GM12878 (cell line): ENCODE measurements around the gene LOXL3. TPM values are rescaled to one million over a fixed set of nuclear protein-coding genes. Genes with fewer than 3 reads are reported as not detected.

ENCODE experiments used
- ATAC-seq: fragments of 200-7000 bp; cut with Tn5 transposase; 3 replicates; pipeline ENCODE4 v1.9.1; 2020; ENCODE audit warnings: mild to moderate bottlenecking, moderate library complexity
- BruUV-seq: library from RNA; stranded (reverse); fragments of 400-500 nt; replicated peaks from 2 replicates; lab custom pipeline; 2021; lab: Mats Ljungman, UMichigan
- CTCF ChIA-PET: fragments of 300-600 bp; sonication (Branson Sonifier 250); formaldehyde crosslinking; extraction: SDS; loops from one replicate; lab custom pipeline; 2021; ENCODE audit warnings: inconsistent platforms; lab: Yijun Ruan, JAX
- POLR2A ChIA-PET: fragments of 350-600 bp; formaldehyde crosslinking; extraction: SDS; loops from one replicate; lab custom pipeline; 2021; ENCODE audit warnings: inconsistent platforms; lab: Charles Lee
- RAD21 ChIA-PET: fragments of 300-600 bp; sonication (Branson Sonifier 250); formaldehyde crosslinking; loops from one replicate; lab custom pipeline; 2023; ENCODE audit warnings: antibody characterized with exemption; ENCODE audit not compliant: unreplicated experiment; lab: Charles Lee
- SMC1A ChIA-PET: fragments of 300-600 bp; sonication (Branson Sonifier 250); formaldehyde crosslinking; loops from one replicate; lab custom pipeline; 2023; ENCODE audit not compliant: unreplicated experiment, uncharacterized antibody; lab: Charles Lee
- DNase-seq: peaks from one replicate; pipeline ENCODE4 v3.0.0-alpha.2; 2011; ENCODE audit warnings: low read depth, low spot score
- FAIRE-seq: peaks from 3 replicates; lab custom pipeline; 2011; peaks lifted over from hg19 to GRCh38; lab: Jason Lieb, UNC
- H2AFZ ChIP-seq: 2 replicates; pipeline ENCODE4 v1.6.0; 2011; ENCODE audit warnings: low read depth, low read length, control low read depth; ENCODE audit not compliant: control insufficient read depth
- H3K27ac ChIP-seq: 2 replicates; pipeline ENCODE4 v1.5.1; 2011; ENCODE audit warnings: control low read depth; ENCODE audit not compliant: control insufficient read depth, insufficient read depth
- H3K27me3 ChIP-seq, 2 experiments: replicated peaks in 1 of 2; 2 replicates each; pipeline versions ENCODE4 v1.6.0 to v1.6.1; 2011; ENCODE audit warnings: low read length in 1 of 2; ENCODE audit not compliant: control insufficient read depth in 2 of 2, insufficient read depth in 2 of 2
- H3K36me3 ChIP-seq, 2 experiments: 2 replicates each; pipeline ENCODE4 v1.5.1; 2011; ENCODE audit warnings: low read length in 1 of 2; ENCODE audit not compliant: control insufficient read depth in 2 of 2, insufficient read depth in 2 of 2
- H3K4me1 ChIP-seq: 2 replicates; pipeline ENCODE4 v1.6.1; 2011; ENCODE audit warnings: mild to moderate bottlenecking, low read length, moderate library complexity, mixed read lengths; ENCODE audit not compliant: control insufficient read depth, insufficient read depth
- H3K4me2 ChIP-seq: 2 replicates; pipeline ENCODE4 v1.6.0; 2011; ENCODE audit warnings: control low read depth; ENCODE audit not compliant: control insufficient read depth, insufficient read depth
- H3K4me3 ChIP-seq: fragments of 200-600 bp; sonication (generic); 2 replicates; pipeline ENCODE4 v1.5.1; 2016
- H3K79me2 ChIP-seq: 2 replicates; pipeline ENCODE4 v1.6.0; 2011; ENCODE audit warnings: low read length; ENCODE audit not compliant: control insufficient read depth, insufficient read depth
- H3K9ac ChIP-seq: 2 replicates; pipeline ENCODE4 v1.8.0; 2011; ENCODE audit warnings: low read length, control low read depth, mixed read lengths; ENCODE audit not compliant: control insufficient read depth, insufficient read depth
- H3K9me3 ChIP-seq: replicated peaks from 3 replicates; pipeline ENCODE4 v1.5.1; 2011; ENCODE audit warnings: mild to moderate bottlenecking, low read length; ENCODE audit not compliant: control insufficient read depth, insufficient read depth
- H4K20me1 ChIP-seq: 2 replicates; pipeline ENCODE4 v1.6.0; 2011; ENCODE audit not compliant: control insufficient read depth, insufficient read depth
- CBX5 ChIP-seq: sonication (generic); IDR thresholded peaks from 2 replicates; pipeline ENCODE4 v1.6.1; 2016; ENCODE audit warnings: low read depth, moderate library complexity, mild to moderate bottlenecking, inconsistent platforms
- CREM ChIP-seq: IDR thresholded peaks from 2 replicates; pipeline ENCODE4 v1.6.1; 2014; ENCODE audit warnings: antibody characterized with exemption, low read depth
- DPF2 ChIP-seq: fragments of 450-650 bp; IDR thresholded peaks from 2 replicates; pipeline ENCODE4 v1.6.1; 2017; ENCODE audit warnings: mild to moderate bottlenecking
- HDAC6 ChIP-seq: fragments of 200-600 bp; sonication (generic); IDR thresholded peaks from one replicate; pipeline ENCODE4 v1.8.0; 2017; ENCODE audit warnings: antibody characterized with exemption; ENCODE audit not compliant: unreplicated experiment
- IRF3 ChIP-seq: fragments of 450-650 bp; IDR thresholded peaks from 2 replicates; pipeline ENCODE4 v1.6.1; 2014; ENCODE audit warnings: mild to moderate bottlenecking
- LARP7 ChIP-seq: fragments of 450-650 bp; IDR thresholded peaks from 2 replicates; pipeline ENCODE4 v1.6.1; 2017; ENCODE audit warnings: mild to moderate bottlenecking
- MEF2A ChIP-seq: IDR thresholded peaks from 2 replicates; pipeline ENCODE4 v1.6.1; 2011; ENCODE audit warnings: low read depth, mild to moderate bottlenecking, low read length, moderate library complexity; ENCODE audit not compliant: insufficient read depth
- MTA3 ChIP-seq: IDR thresholded peaks from 2 replicates; pipeline ENCODE4 v1.6.1; 2012; ENCODE audit warnings: low read length, inconsistent platforms, borderline replicate concordance
- PAX8 ChIP-seq: fragments of 450-650 bp; IDR thresholded peaks from 2 replicates; pipeline ENCODE4 v1.6.1; 2017; ENCODE audit warnings: mild to moderate bottlenecking, moderate library complexity
- SKIL ChIP-seq: fragments of 450-650 bp; IDR thresholded peaks from 2 replicates; pipeline ENCODE4 v1.6.1; 2017; ENCODE audit warnings: mild to moderate bottlenecking, low read depth, inconsistent platforms; ENCODE audit not compliant: poor library complexity, severe bottlenecking
- SPI1 ChIP-seq: IDR thresholded peaks from 2 replicates; pipeline ENCODE4 v1.6.1; 2011; ENCODE audit warnings: low read depth, mild to moderate bottlenecking, low read length, moderate library complexity, borderline replicate concordance; ENCODE audit not compliant: insufficient read depth
- SREBF1 ChIP-seq: IDR thresholded peaks from 2 replicates; pipeline ENCODE4 v1.6.1; 2012; ENCODE audit warnings: mild to moderate bottlenecking, low read length
- TARDBP ChIP-seq: IDR thresholded peaks from 2 replicates; pipeline ENCODE4 v1.6.1; 2016; ENCODE audit warnings: borderline replicate concordance
- ZNF24 ChIP-seq: fragments of 450-650 bp; IDR thresholded peaks from 2 replicates; pipeline ENCODE4 v1.6.1; 2017; ENCODE audit warnings: antibody characterized with exemption, mild to moderate bottlenecking
- ZSCAN29 ChIP-seq: fragments of 450-650 bp; IDR thresholded peaks from 2 replicates; pipeline ENCODE4 v1.6.1; 2017; ENCODE audit warnings: mild to moderate bottlenecking, moderate library complexity
- WGBS: methylation state at CpG from one replicate; pipeline ENCODE4 v1.1.6; 2016; ENCODE audit warnings: low lambda C conversion rate; ENCODE audit not compliant: insufficient replicate concordance, insufficient coverage; ENCODE audit errors: missing lambda C conversion rate; 5-methylcytosine and 5-hydroxymethylcytosine counted together
- in situ Hi-C: fragments of 300-500 bp; cut with MboI; formaldehyde crosslinking; loops from 9 replicates; pipeline ENCODE4 v1.14.3; 2018; ENCODE audit warnings: mixed read lengths
- intact Hi-C: fragments of 100-400 bp; cut with micrococcal nuclease; formaldehyde crosslinking; loops from one replicate; pipeline ENCODE4 v1.14.2; 2022; ENCODE audit not compliant: unreplicated experiment
- polyA plus RNA-seq, 11 experiments: library from polyadenylated mRNA; depleted of rRNA in 4 of 11; unstranded in 6 of 11; stranded (reverse) in 5 of 11; fragments of >200 nt; fragmentation: Nextera tagmentation in 4 of 11; fragmentation: Illumina TruSeq in 1 of 11; extraction: Ambion mirVana in 4 of 11; extraction: Trizol in 1 of 11; gene quantifications; 1 replicate in 1 of 11; 2 replicates in 10 of 11; pipeline versions ENCODE4 v1.2.1 to v1.2.3, GENCODE V29; 2011 to 2016; ENCODE audit warnings: inconsistent platforms in 2 of 11, missing spikeins in 2 of 11, low read depth in 1 of 11
- total RNA-seq, 4 experiments: library from RNA; depleted of rRNA in 3 of 4; stranded (reverse); fragments of >200 nt in 3 of 4; fragmentation: Illumina TruSeq in 1 of 4; extraction: Trizol in 1 of 4; gene quantifications; 2 replicates each; pipeline versions ENCODE4 v1.2.1 to v1.2.3, GENCODE V29; 2013 to 2021
- TF ChIP-seq, protein P1 (sequence below): IDR thresholded peaks from 2 replicates; pipeline ENCODE4 v1.6.1; 2012; ENCODE audit warnings: low read depth, low read length, improper control_type of control experiment
- TF ChIP-seq, protein P2 (sequence below): fragments of 450-650 bp; IDR thresholded peaks from 2 replicates; pipeline ENCODE4 v1.6.1; 2016; ENCODE audit warnings: mild to moderate bottlenecking

The LOXL3 gene
- total and polyA plus RNA-seq, 10 of the 15 experiments (the other 5 are each of a cell fraction or from before 2014, with no cell fraction given) = 6.2 to 40.9 (median 23.3) TPM

DNA sequence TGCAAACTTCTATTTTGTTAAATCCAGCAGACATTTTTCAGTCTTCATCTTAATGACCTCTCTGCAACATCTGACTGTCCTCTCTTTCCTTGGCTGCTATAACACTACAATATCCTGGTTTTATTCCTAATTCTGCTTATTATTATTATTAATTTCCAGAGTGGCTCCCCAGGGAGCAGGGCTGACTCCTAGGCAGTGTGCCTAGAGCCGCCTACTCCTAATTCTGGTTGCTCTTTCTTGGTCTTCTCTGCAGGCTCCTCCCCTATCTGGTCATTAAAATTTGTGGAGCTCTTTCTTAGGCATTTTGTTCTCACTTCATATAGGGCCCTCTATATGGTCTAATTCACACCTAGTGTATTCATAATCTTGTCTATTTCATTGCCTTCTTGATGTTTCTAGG lies 10.8 kb downstream of the LOXL3 start:
- H4K20me1 ChIP-seq = no peaks in the 10 kb centered on the region
- CTCF ChIA-PET = interaction anchor here (1.3 to 14.3 kb wide), 4 partner anchors 13 to 61 kb away, joined by 3 to 96 read pairs (median 20); partner anchors contain the start of genes AUP1, CCDC142, DQX1 and HTRA2
- H2AFZ ChIP-seq = no peak overlapping the region
- no peak for DNase-seq
- 96% methylated on average over 1 of the region's 1 CpG for WGBS
- POLR2A ChIA-PET = interaction anchor here (1.0 to 1.1 kb wide), 2 partner anchors 30 to 37 kb away, joined by 3 read pairs; no protein-coding TSS in a partner anchor
- H3K4me2 ChIP-seq = no peak overlapping the region
- no peak overlapping the region for H3K4me3 ChIP-seq
- in situ Hi-C loops (no loop called here), intact Hi-C loops (no loop called here)
- H3K9me3 ChIP-seq = no peaks in the 10 kb centered on the region
- SMC1A ChIA-PET = interaction anchor here (1.1 to 5.3 kb wide), 2 partner anchors 12 to 43 kb away, joined by 5 to 60 read pairs; no protein-coding TSS in a partner anchor
- TF ChIP-seq SREBF1 (no peak), LARP7 (no peak), CREM (no peak), HDAC6 (no peak), SKIL (no peak), ZSCAN29 (no peak), IRF3 (no peak), TARDBP (no peak), MEF2A (no peak), PAX8 (no peak), ZNF24 (no peak), MTA3 (no peak), DPF2 (no peak), CBX5 (no peak), SPI1 (no peak)
- TF ChIP-seq, protein P1, sequence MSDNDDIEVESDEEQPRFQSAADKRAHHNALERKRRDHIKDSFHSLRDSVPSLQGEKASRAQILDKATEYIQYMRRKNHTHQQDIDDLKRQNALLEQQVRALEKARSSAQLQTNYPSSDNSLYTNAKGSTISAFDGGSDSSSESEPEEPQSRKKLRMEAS = no peak
- TF ChIP-seq, protein P2, sequence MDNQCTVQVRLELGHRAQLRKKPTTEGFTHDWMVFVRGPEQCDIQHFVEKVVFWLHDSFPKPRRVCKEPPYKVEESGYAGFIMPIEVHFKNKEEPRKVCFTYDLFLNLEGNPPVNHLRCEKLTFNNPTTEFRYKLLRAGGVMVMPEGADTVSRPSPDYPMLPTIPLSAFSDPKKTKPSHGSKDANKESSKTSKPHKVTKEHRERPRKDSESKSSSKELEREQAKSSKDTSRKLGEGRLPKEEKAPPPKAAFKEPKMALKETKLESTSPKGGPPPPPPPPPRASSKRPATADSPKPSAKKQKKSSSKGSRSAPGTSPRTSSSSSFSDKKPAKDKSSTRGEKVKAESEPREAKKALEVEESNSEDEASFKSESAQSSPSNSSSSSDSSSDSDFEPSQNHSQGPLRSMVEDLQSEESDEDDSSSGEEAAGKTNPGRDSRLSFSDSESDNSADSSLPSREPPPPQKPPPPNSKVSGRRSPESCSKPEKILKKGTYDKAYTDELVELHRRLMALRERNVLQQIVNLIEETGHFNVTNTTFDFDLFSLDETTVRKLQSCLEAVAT = no peak
- no peak for FAIRE-seq
- H3K36me3 ChIP-seq = no peaks in the 10 kb centered on the region; a peak in 3 of 4 replicates
- RAD21 ChIA-PET = interaction anchor here (0.7 to 1.8 kb wide), 4 partner anchors 29 to 607 kb away, joined by 3 to 4 read pairs (median 4); partner anchors contain the start of gene PCGF1
- H3K27me3 ChIP-seq = no peaks in the 10 kb centered on the region
- no TSS peak for BruUV-seq
- ATAC-seq = no peak
- peaks cover 12% of the 10 kb centered on the region for H3K79me2 ChIP-seq
- no peak overlapping the region for H3K27ac ChIP-seq
- H3K9ac ChIP-seq = no peak overlapping the region
- H3K4me1 ChIP-seq = peaks cover 23% of the 10 kb centered on the region
